Activated T-helper 17 cell treated with anti-CD3 and anti-CD28 coated beads, Interleukin-2, amount 50 U/mL, for 72 hours (primary cell): ENCODE results near the gene RAB30. TPM values are rescaled to one million over a fixed set of nuclear protein-coding genes. Genes with fewer than 3 reads are reported as not detected.

Experiments used
- ATAC-seq: fragments of 150-1000 bp; cut with Tn5 transposase; replicated peaks from 2 replicates; pipeline ENCODE4 v1.10.0; 2021; ENCODE audit warnings: mild to moderate bottlenecking, moderate library complexity
- H3K27ac Mint-ChIP-seq: one replicate; pipeline ENCODE4 v1.8.0; 2022; ENCODE audit warnings: mixed read lengths
- H3K27me3 Mint-ChIP-seq: one replicate; pipeline ENCODE4 v1.8.0; 2022; ENCODE audit warnings: mixed read lengths
- H3K36me3 Mint-ChIP-seq: one replicate; pipeline ENCODE4 v1.8.0; 2022; ENCODE audit warnings: low read depth, mild to moderate bottlenecking, mixed read lengths
- H3K4me1 Mint-ChIP-seq: one replicate; pipeline ENCODE4 v1.8.0; 2022; ENCODE audit warnings: mixed read lengths
- H3K4me3 Mint-ChIP-seq: one replicate; pipeline ENCODE4 v1.8.0; 2022; ENCODE audit warnings: mild to moderate bottlenecking, mixed read lengths
- H3K9me3 Mint-ChIP-seq: one replicate; pipeline ENCODE4 v1.8.0; 2022; ENCODE audit warnings: mixed read lengths
- total RNA-seq, 2 donors: library from RNA; stranded (reverse); gene quantifications; one replicate each; pipeline ENCODE4 v1.2.3, GENCODE V29; 2022

The RAB30 gene
- 1 to 10 TPM; 7.0 to 8.7 TPM for total RNA-seq

- no peak within 1 kb of the TSS for H3K4me3 Mint-ChIP-seq
- ATAC-seq = peak; percentile 96
- no peaks in the 10 kb centered on the region for H3K9me3 Mint-ChIP-seq
- no peak within 1 kb of the TSS for H3K27ac Mint-ChIP-seq
- peaks cover 29% of the 10 kb centered on the region for H3K4me1 Mint-ChIP-seq
- no peaks in the 10 kb centered on the region for H3K27me3 Mint-ChIP-seq
- H3K36me3 Mint-ChIP-seq = peaks cover 2% of the 10 kb centered on the region
These were observed at the start of gene RAB30 for GRCh38 chr11:83071567-83072349. TSS of gene RAB30 (minus strand) at chr11:83071897. CDS start at chr11:82997316, 74,581 bp downstream.

- H3K36me3 Mint-ChIP-seq = no peaks in the 10 kb centered on the region
- H3K27me3 Mint-ChIP-seq = no peaks in the 10 kb centered on the region
- H3K4me3 Mint-ChIP-seq = no peak overlapping the region
- peaks cover 5% of the 10 kb centered on the region for H3K4me1 Mint-ChIP-seq
- no peak for ATAC-seq
- no peak overlapping the region for H3K27ac Mint-ChIP-seq
- no peaks in the 10 kb centered on the region for H3K9me3 Mint-ChIP-seq
These were observed 48.6 kb upstream of the RAB30 start for GRCh38 chr11:83120327-83120726.

GRCh38 chr11:83119216-83119615 lies 47.5 kb upstream of the RAB30 start:
- no peaks in the 10 kb centered on the region for H3K36me3 Mint-ChIP-seq
- no peak overlapping the region for H3K27ac Mint-ChIP-seq
- no peak for ATAC-seq
- H3K9me3 Mint-ChIP-seq = no peaks in the 10 kb centered on the region
- H3K4me1 Mint-ChIP-seq = peaks cover 5% of the 10 kb centered on the region
- no peak overlapping the region for H3K4me3 Mint-ChIP-seq
- no peaks in the 10 kb centered on the region for H3K27me3 Mint-ChIP-seq

GRCh38 chr11:83118814-83119213 lies 47.1 kb upstream of the RAB30 start:
- H3K9me3 Mint-ChIP-seq = no peaks in the 10 kb centered on the region
- ATAC-seq = no peak

GRCh38 chr11:83116015-83116641 lies 44.4 kb upstream of the RAB30 start:
- Mint-ChIP-seq H3K27me3 (peaks cover 3% of the 10 kb centered on the region), H3K4me1 (peaks cover 5% of the 10 kb centered on the region), H3K27ac (no peak overlapping the region), H3K36me3 (no peaks in the 10 kb centered on the region), H3K9me3 (no peaks in the 10 kb centered on the region), H3K4me3 (peak overlapping the region; percentile 25)
- no peak for ATAC-seq

More at GRCh38 chr11:83118814-83119213, 47.1 kb upstream of the RAB30 start:
- peaks cover 5% of the 10 kb centered on the region for H3K4me1 Mint-ChIP-seq
- no peaks in the 10 kb centered on the region for H3K27me3 Mint-ChIP-seq
- no peak overlapping the region for H3K27ac Mint-ChIP-seq
- H3K4me3 Mint-ChIP-seq = no peak overlapping the region
- no peaks in the 10 kb centered on the region for H3K36me3 Mint-ChIP-seq

GRCh38 chr11:83115551-83115950 lies 43.9 kb upstream of the RAB30 start:
- ATAC-seq = no peak
- Mint-ChIP-seq H3K27ac (no peak overlapping the region), H3K4me1 (peaks cover 5% of the 10 kb centered on the region), H3K4me3 (peak overlapping the region; percentile 25), H3K27me3 (peaks cover 3% of the 10 kb centered on the region), H3K36me3 (no peaks in the 10 kb centered on the region), H3K9me3 (no peaks in the 10 kb centered on the region)

GRCh38 chr11:83115026-83115425 lies 43.3 kb upstream of the RAB30 start:
- Mint-ChIP-seq H3K36me3 (no peaks in the 10 kb centered on the region), H3K4me1 (peaks cover 5% of the 10 kb centered on the region), H3K4me3 (no peak overlapping the region), H3K9me3 (no peaks in the 10 kb centered on the region), H3K27ac (no peak overlapping the region), H3K27me3 (peaks cover 3% of the 10 kb centered on the region)
- ATAC-seq = no peak

GRCh38 chr11:83112886-83113285 lies 41.2 kb upstream of the RAB30 start:
- H3K4me1 Mint-ChIP-seq = peaks cover 5% of the 10 kb centered on the region
- H3K27me3 Mint-ChIP-seq = peaks cover 3% of the 10 kb centered on the region
- no peak for ATAC-seq
- no peaks in the 10 kb centered on the region for H3K9me3 Mint-ChIP-seq
- H3K4me3 Mint-ChIP-seq = no peak overlapping the region
- no peak overlapping the region for H3K27ac Mint-ChIP-seq
- H3K36me3 Mint-ChIP-seq = no peaks in the 10 kb centered on the region

GRCh38 chr11:83105168-83105567 lies 33.5 kb upstream of the RAB30 start:
- H3K27me3 Mint-ChIP-seq = no peaks in the 10 kb centered on the region
- no peaks in the 10 kb centered on the region for H3K4me1 Mint-ChIP-seq
- H3K9me3 Mint-ChIP-seq = no peaks in the 10 kb centered on the region
- H3K27ac Mint-ChIP-seq = no peak overlapping the region
- ATAC-seq = no peak
- no peak overlapping the region for H3K4me3 Mint-ChIP-seq
- H3K36me3 Mint-ChIP-seq = no peaks in the 10 kb centered on the region

GRCh38 chr11:83102834-83103233 lies 31.1 kb upstream of the RAB30 start:
- H3K27me3 Mint-ChIP-seq = no peaks in the 10 kb centered on the region
- no peaks in the 10 kb centered on the region for H3K36me3 Mint-ChIP-seq
- H3K4me1 Mint-ChIP-seq = no peaks in the 10 kb centered on the region
- ATAC-seq = no peak
- H3K27ac Mint-ChIP-seq = no peak overlapping the region
- no peaks in the 10 kb centered on the region for H3K9me3 Mint-ChIP-seq
- H3K4me3 Mint-ChIP-seq = no peak overlapping the region

GRCh38 chr11:83097429-83098075 lies 25.9 kb upstream of the RAB30 start:
- Mint-ChIP-seq H3K9me3 (no peaks in the 10 kb centered on the region), H3K4me3 (no peak overlapping the region), H3K4me1 (no peaks in the 10 kb centered on the region), H3K36me3 (no peaks in the 10 kb centered on the region), H3K27ac (no peak overlapping the region), H3K27me3 (no peaks in the 10 kb centered on the region)
- ATAC-seq = no peak

GRCh38 chr11:83093634-83094033 lies 21.9 kb upstream of the RAB30 start:
- no peaks in the 10 kb centered on the region for H3K4me1 Mint-ChIP-seq
- H3K36me3 Mint-ChIP-seq = no peaks in the 10 kb centered on the region
- no peak overlapping the region for H3K27ac Mint-ChIP-seq
- H3K27me3 Mint-ChIP-seq = no peaks in the 10 kb centered on the region
- no peak for ATAC-seq
- H3K4me3 Mint-ChIP-seq = no peak overlapping the region
- H3K9me3 Mint-ChIP-seq = no peaks in the 10 kb centered on the region

- no peak overlapping the region for H3K27ac Mint-ChIP-seq
- no peak overlapping the region for H3K4me3 Mint-ChIP-seq
These were observed 21.0 kb upstream of the RAB30 start for GRCh38 chr11:83092488-83093384.

GRCh38 chr11:83088965-83089364 lies 17.3 kb upstream of the RAB30 start:
- Mint-ChIP-seq H3K27ac (no peak overlapping the region), H3K36me3 (no peaks in the 10 kb centered on the region), H3K27me3 (no peaks in the 10 kb centered on the region), H3K9me3 (no peaks in the 10 kb centered on the region), H3K4me3 (no peak overlapping the region), H3K4me1 (no peaks in the 10 kb centered on the region)
- ATAC-seq = no peak

More at GRCh38 chr11:83092488-83093384, 21.0 kb upstream of the RAB30 start:
- H3K4me1 Mint-ChIP-seq = no peaks in the 10 kb centered on the region
- no peaks in the 10 kb centered on the region for H3K9me3 Mint-ChIP-seq
- no peaks in the 10 kb centered on the region for H3K36me3 Mint-ChIP-seq
- ATAC-seq = no peak
- no peaks in the 10 kb centered on the region for H3K27me3 Mint-ChIP-seq
